IPS-20b (cell line): ENCODE data around the gene IZUMO1.
"Not testable (repeated sequence)": the region's sequence is repeated elsewhere in the genome, so short reads cannot be mapped to it uniquely, and the experiment has no call there.

Experiments used
- H3K27ac ChIP-seq: one replicate; pipeline ENCODE4 v1.5.1; 2013; ENCODE audit warnings: low read length
- H3K27me3 ChIP-seq: 2 replicates; pipeline ENCODE4 v1.6.1; 2013; ENCODE audit warnings: mild to moderate bottlenecking, low read length, inconsistent platforms; ENCODE audit not compliant: insufficient read depth
- H3K36me3 ChIP-seq: 2 replicates; pipeline ENCODE4 v1.6.1; 2013; ENCODE audit warnings: low read depth, mild to moderate bottlenecking, inconsistent platforms, low read length, moderate library complexity; ENCODE audit not compliant: insufficient read depth
- H3K4me1 ChIP-seq: 2 replicates; pipeline ENCODE4 v1.6.1; 2013; ENCODE audit warnings: mild to moderate bottlenecking, control low read depth, inconsistent platforms, low read length, moderate library complexity; ENCODE audit not compliant: insufficient read depth
- H3K4me3 ChIP-seq: 2 replicates; pipeline ENCODE4 v1.5.1; 2013; ENCODE audit warnings: mild to moderate bottlenecking, low read length, inconsistent platforms
- H3K9ac ChIP-seq: 2 replicates; pipeline ENCODE4 v1.6.1; 2013; ENCODE audit warnings: low read depth, mild to moderate bottlenecking, inconsistent platforms, low read length, moderate library complexity
- H3K9me3 ChIP-seq: 2 replicates; pipeline ENCODE4 v1.6.1; 2013; ENCODE audit warnings: mild to moderate bottlenecking, low read depth, low read length, inconsistent platforms; ENCODE audit not compliant: insufficient read depth

The IZUMO1 gene

DNA sequence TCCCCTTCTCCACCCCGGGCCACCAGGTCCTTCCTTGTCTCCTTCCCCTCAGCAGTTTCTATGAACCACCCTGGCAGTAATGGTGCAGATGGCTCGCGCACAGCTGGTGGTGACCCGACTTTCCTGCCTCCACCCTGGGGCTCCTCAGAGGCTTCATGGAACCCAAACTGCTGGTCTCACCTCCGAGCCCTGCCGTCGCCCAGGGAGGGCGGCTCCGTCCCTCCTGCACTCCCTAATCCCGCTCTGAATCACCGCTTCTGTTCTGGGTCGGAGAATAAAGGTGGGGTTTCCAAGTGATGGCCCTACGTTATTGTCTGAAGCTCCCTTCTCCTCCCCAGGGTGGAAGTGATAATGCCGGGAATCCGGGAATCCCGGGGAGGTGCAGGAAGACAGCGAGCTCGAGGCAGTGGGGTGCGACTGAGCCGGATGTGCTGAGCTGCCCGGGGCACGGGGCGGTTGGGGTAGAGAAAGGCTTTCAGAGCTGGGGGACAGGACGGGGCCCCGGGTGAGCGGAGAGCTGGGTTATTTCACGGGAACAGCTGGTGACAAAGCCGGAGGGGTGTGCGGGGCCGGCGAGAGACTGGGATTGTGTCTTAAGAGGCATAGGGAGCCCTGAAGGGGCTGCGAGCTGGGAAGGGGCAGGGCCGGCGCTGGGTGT, 50.2 kb downstream of the IZUMO1 start:
- H3K4me3 ChIP-seq = peak overlapping the region; percentile 93
- H3K27me3 ChIP-seq = peaks cover 18% of the 10 kb centered on the region
- H3K27ac ChIP-seq = no peak overlapping the region
- no peaks in the 10 kb centered on the region for H3K4me1 ChIP-seq
- H3K9ac ChIP-seq = peak overlapping the region; percentile 81; the same call in 1 of the 2 replicates
- no peaks in the 10 kb centered on the region for H3K9me3 ChIP-seq
- H3K36me3 ChIP-seq = no peaks in the 10 kb centered on the region

- no peak within 1 kb of the TSS for H3K27ac ChIP-seq
- H3K9me3 ChIP-seq = no peaks in the 10 kb centered on the region
- H3K4me1 ChIP-seq = no peaks in the 10 kb centered on the region
- peaks cover 18% of the 10 kb centered on the region for H3K27me3 ChIP-seq
- peak within 1 kb of the TSS; percentile 81; the same call in 1 of the 2 replicates for H3K9ac ChIP-seq
- H3K4me3 ChIP-seq = peak within 1 kb of the TSS; percentile 93
- H3K36me3 ChIP-seq = no peaks in the 10 kb centered on the region
Measured at GRCh38 chr19:48695743-48696352, 50.9 kb downstream of the IZUMO1 start, which contains the start of gene FUT2. TSS of gene FUT2 (plus strand) at chr19:48695971. CDS start at chr19:48702957, 6,986 bp downstream.

GRCh38 chr19:48693629-48694028, 53.1 kb downstream of the IZUMO1 start:
- not testable (repeated sequence) for H3K27ac ChIP-seq, H3K9ac ChIP-seq, H3K4me1 ChIP-seq, H3K9me3 ChIP-seq, H3K4me3 ChIP-seq, H3K36me3 ChIP-seq
- peaks cover 18% of the 10 kb centered on the region for H3K27me3 ChIP-seq
